GM23248 (cell line): Measurements from ENCODE around the gene ZSCAN2. TPM values are rescaled to one million over a fixed set of nuclear protein-coding genes. Genes with fewer than 3 reads are reported as not detected.

Experiments used
- DNase-seq: peaks from one replicate; pipeline ENCODE4 v3.0.0-alpha.2; 2015
- H2AFZ ChIP-seq: fragments of 200-600 bp; sonication (generic); 2 replicates; pipeline ENCODE4 v1.6.1; 2016; ENCODE audit warnings: antibody characterized with exemption
- H3F3A ChIP-seq: fragments of 200-600 bp; sonication (generic); 2 replicates; pipeline ENCODE4 v1.6.1; 2016; ENCODE audit warnings: mild to moderate bottlenecking, antibody characterized with exemption, mixed run types; ENCODE audit not compliant: insufficient read depth
- H3K27ac ChIP-seq: fragments of 200-600 bp; sonication (generic); 2 replicates; pipeline ENCODE4 v1.5.1; 2016; ENCODE audit warnings: mild to moderate bottlenecking
- H3K27me3 ChIP-seq: fragments of 200-600 bp; sonication (generic); replicated peaks from 2 replicates; pipeline ENCODE4 v1.6.1; 2016; ENCODE audit warnings: mild to moderate bottlenecking; ENCODE audit not compliant: insufficient read depth
- H3K36me3 ChIP-seq: fragments of 200-600 bp; sonication (generic); 2 replicates; pipeline ENCODE4 v1.6.1; 2016; ENCODE audit warnings: low read depth, mild to moderate bottlenecking
- H3K4me1 ChIP-seq: fragments of 200-600 bp; sonication (generic); 2 replicates; pipeline ENCODE4 v1.6.1; 2016; ENCODE audit warnings: mild to moderate bottlenecking; ENCODE audit not compliant: insufficient read depth
- H3K4me2 ChIP-seq: fragments of 200-600 bp; sonication (generic); one replicate; pipeline ENCODE4 v1.6.1; 2016; ENCODE audit warnings: mild to moderate bottlenecking; ENCODE audit not compliant: unreplicated experiment
- H3K4me3 ChIP-seq: fragments of 200-600 bp; sonication (generic); 2 replicates; pipeline ENCODE4 v1.5.1; 2016; ENCODE audit warnings: mild to moderate bottlenecking
- H3K79me2 ChIP-seq: fragments of 200-600 bp; sonication (generic); 2 replicates; pipeline ENCODE4 v1.6.1; 2016; ENCODE audit warnings: mild to moderate bottlenecking; ENCODE audit not compliant: insufficient read depth
- H3K9ac ChIP-seq: fragments of 200-600 bp; sonication (generic); 2 replicates; pipeline ENCODE4 v1.6.1; 2016; ENCODE audit warnings: mild to moderate bottlenecking
- H3K9me2 ChIP-seq: fragments of 200-600 bp; sonication (generic); 2 replicates; pipeline ENCODE4 v1.6.1; 2016; ENCODE audit warnings: mixed run types, mild to moderate bottlenecking, moderate library complexity; ENCODE audit not compliant: insufficient read depth
- H3K9me3 ChIP-seq: fragments of 200-600 bp; sonication (generic); one replicate; pipeline ENCODE4 v1.6.1; 2017; ENCODE audit warnings: low read depth
- H4K20me1 ChIP-seq: fragments of 200-600 bp; sonication (generic); 2 replicates; pipeline ENCODE4 v1.6.0; 2016; ENCODE audit not compliant: insufficient read depth
- EZH2 ChIP-seq: fragments of 200-600 bp; sonication (generic); IDR thresholded peaks from 2 replicates; pipeline ENCODE4 v1.6.1; 2018; ENCODE audit warnings: antibody characterized with exemption, mild to moderate bottlenecking; ENCODE audit not compliant: insufficient read depth, poor library complexity, severe bottlenecking
- EZH2phosphoT487 ChIP-seq: fragments of 200-600 bp; sonication (generic); IDR thresholded peaks from 2 replicates; pipeline ENCODE4 v1.6.1; 2018; ENCODE audit warnings: antibody characterized with exemption, moderate library complexity, mild to moderate bottlenecking, low read depth; ENCODE audit not compliant: insufficient read depth
- WGBS, 2 experiments: methylation state at CpG; one replicate each; pipeline ENCODE4 v1.1.6; 2015 to 2017; ENCODE audit warnings: low lambda C conversion rate in 2 of 2, low coverage in 1 of 2; ENCODE audit errors: missing lambda C conversion rate in 2 of 2; 5-methylcytosine and 5-hydroxymethylcytosine counted together
- in situ Hi-C: fragments of 300-500 bp; cut with MboI; formaldehyde crosslinking; loops from 2 replicates; pipeline ENCODE4 v1.15.0; 2020
- polyA plus RNA-seq: library from polyadenylated mRNA; unstranded; fragments of >200 nt; fragmentation: Nextera tagmentation; extraction: Ambion mirVana; gene quantifications from 2 replicates; pipeline ENCODE4 v1.2.1, GENCODE V29; 2016
- total RNA-seq: library from RNA; depleted of rRNA; stranded (reverse); fragments of >200 nt; shearing (Covaris generic); gene quantifications from 2 replicates; pipeline ENCODE4 v1.2.3, GENCODE V29; 2014

Gene ZSCAN2
- total and polyA plus RNA-seq, 2 experiments from 2014 or later, result 2.8 to 15.0 TPM

DNA sequence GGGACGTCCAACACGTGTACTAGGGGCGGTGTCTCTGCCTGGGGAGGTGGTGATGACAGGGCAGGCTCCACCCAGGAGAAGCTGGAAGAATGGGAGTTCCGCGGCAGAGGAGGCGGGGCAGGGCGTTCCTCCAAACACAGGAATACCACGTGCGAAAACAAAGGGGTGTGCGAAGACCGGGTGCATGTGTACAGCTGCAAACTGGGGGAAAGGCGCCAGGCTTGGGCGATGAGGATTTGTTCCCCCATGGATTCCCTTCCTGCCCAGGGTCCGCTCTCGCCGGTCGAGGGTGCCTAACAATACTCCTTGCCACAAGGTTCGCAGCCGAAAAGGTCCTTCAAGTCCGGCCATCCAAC is 500 bp upstream of the ZSCAN2 start:
- WGBS, 2 experiments, result 0 to 1% methylated on average over 20 of the region's 20 CpGs

GRCh38 chr15:84601555-84601838 is 688 bp downstream of the ZSCAN2 start:
- Histone ChIP-seq H3K9me3 (no peaks in the 10 kb centered on the region), H3F3A (no peaks in the 10 kb centered on the region), H3K36me3 (no peaks in the 10 kb centered on the region), H3K4me1 (0 out of 2 replicates have a peak, but pooled peaks cover 6% of the 10 kb centered on the region), H2AFZ (peak overlapping the region; percentile 100), H3K4me3 (peak overlapping the region; percentile 91), H4K20me1 (no peaks in the 10 kb centered on the region), H3K27ac (no peak overlapping the region), H3K27me3 (no peaks in the 10 kb centered on the region), H3K79me2 (no peaks in the 10 kb centered on the region), H3K9me2 (no peaks in the 10 kb centered on the region), H3K4me2 (peak overlapping the region; percentile 66), H3K9ac (peak overlapping the region; percentile 78)
- WGBS, 2 experiments, result 2 to 4% methylated on average over 6 of the region's 6 CpGs
- TF ChIP-seq EZH2 (no peak), EZH2phosphoT487 (no peak)
- in situ Hi-C loops, result no loop called here
- DNase-seq, result peak; percentile 15

More for the DNA sequence above, 500 bp upstream of the ZSCAN2 start:
- no peaks in the 10 kb centered on the region for H3K9me3 ChIP-seq
- 0 out of 2 replicates have a peak, but pooled peaks cover 6% of the 10 kb centered on the region for H3K4me1 ChIP-seq
- peak; percentile 96 for DNase-seq
- no peaks in the 10 kb centered on the region for H4K20me1 ChIP-seq
- H3K27ac ChIP-seq, result peak overlapping the region; percentile 18; the same call in 1 of the 2 replicates
- H3F3A ChIP-seq, result no peaks in the 10 kb centered on the region
- no peaks in the 10 kb centered on the region for H3K9me2 ChIP-seq
- H3K4me3 ChIP-seq, result peak overlapping the region; percentile 91
- H3K27me3 ChIP-seq, result no peaks in the 10 kb centered on the region
- TF ChIP-seq EZH2phosphoT487, result no peak
- no peak for TF ChIP-seq EZH2
- H3K9ac ChIP-seq, result peak overlapping the region; percentile 78
- in situ Hi-C loops, result no loop called here
- H3K4me2 ChIP-seq, result peak overlapping the region; percentile 91
- peak overlapping the region; percentile 100 for H2AFZ ChIP-seq
- no peaks in the 10 kb centered on the region for H3K36me3 ChIP-seq
- no peaks in the 10 kb centered on the region for H3K79me2 ChIP-seq

DNA sequence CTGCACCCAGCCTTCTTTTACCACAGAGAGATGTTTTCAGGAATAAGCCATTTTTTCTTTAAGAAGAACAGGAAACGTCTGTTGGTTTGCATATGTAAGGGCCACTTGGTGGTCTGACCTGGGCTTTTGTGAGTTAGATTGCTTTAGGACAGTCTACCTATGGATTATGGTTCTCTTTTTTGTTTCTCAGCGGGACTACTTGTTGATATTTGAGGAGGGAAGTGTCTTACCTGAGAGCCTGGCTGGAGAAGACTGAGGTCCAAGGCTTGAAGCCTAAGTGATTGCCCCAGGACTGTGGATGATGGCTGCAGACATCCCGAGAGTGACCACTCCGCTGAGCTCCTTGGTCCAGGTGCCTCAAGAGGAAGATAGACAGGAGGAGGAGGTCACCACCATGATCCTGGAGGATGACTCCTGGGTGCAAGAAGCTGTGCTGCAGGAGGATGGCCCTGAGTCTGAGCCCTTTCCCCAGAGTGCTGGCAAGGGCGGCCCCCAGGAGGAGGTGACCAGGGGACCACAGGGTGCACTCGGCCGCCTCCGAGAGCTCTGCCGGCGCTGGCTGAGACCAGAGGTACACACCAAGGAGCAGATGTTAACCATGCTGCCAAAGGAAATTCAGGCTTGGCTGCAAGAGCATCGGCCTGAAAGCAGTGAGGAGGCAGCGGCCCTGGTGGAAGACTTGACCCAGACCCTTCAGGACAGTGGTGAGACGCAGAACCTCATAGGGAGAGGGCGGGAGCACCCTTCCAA is 3.0 kb downstream of the ZSCAN2 start:
- in situ Hi-C loops, result no loop called here
- no peak overlapping the region for H3K9ac ChIP-seq
- no peaks in the 10 kb centered on the region for H3F3A ChIP-seq
- no peaks in the 10 kb centered on the region for H3K36me3 ChIP-seq
- DNase-seq, result no peak
- H3K4me2 ChIP-seq, result no peak overlapping the region
- H3K9me2 ChIP-seq, result no peaks in the 10 kb centered on the region
- TF ChIP-seq EZH2phosphoT487 (no peak), EZH2 (no peak)
- H3K27me3 ChIP-seq, result no peaks in the 10 kb centered on the region
- no peak overlapping the region for H2AFZ ChIP-seq
- no peak overlapping the region for H3K4me3 ChIP-seq
- 0 out of 2 replicates have a peak, but pooled peaks cover 6% of the 10 kb centered on the region for H3K4me1 ChIP-seq
- no peaks in the 10 kb centered on the region for H3K79me2 ChIP-seq
- H3K27ac ChIP-seq, result no peak overlapping the region
- H3K9me3 ChIP-seq, result no peaks in the 10 kb centered on the region
- no peaks in the 10 kb centered on the region for H4K20me1 ChIP-seq
- WGBS, 2 experiments, result 94 to 96% methylated on average over 14 of the region's 14 CpGs

DNA sequence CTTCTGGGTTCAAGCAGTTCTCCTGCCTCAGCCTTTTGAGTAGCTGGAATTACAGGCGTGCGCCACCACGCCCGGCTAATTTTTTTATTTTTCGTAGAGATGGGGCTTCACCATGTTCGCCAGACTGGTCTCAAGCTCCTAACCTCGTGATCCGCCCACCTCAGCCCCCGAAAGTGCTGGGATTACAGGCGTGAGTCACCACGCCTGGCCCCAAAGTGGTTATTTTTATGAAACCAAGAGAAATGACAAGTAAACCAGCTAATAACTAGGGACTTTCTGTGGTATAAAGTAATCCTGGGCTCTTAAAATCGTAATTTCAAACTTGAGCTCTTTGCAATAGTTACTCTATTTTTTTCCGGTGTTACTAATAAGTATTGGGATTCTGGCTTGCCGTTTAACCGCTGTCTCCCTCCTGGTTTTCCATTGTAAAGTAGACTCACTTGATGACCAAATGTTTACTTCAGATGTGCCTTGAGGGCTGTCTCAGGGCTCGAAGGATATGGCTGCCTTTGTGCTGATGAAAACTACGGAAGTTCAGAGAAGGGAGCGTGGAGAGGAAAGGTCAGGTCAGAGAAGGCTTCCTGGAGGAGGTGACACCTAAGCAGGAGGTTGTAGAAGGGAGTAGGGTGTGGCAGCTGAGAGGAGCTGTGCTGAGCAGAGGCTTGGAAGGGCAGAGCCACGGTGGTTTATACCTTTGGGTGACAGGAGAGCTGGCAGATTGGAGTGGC is 4.2 kb downstream of the ZSCAN2 start:
- no peaks in the 10 kb centered on the region for H3K36me3 ChIP-seq
- no peaks in the 10 kb centered on the region for H3F3A ChIP-seq
- TF ChIP-seq EZH2 (no peak), EZH2phosphoT487 (no peak)
- no peaks in the 10 kb centered on the region for H4K20me1 ChIP-seq
- no peaks in the 10 kb centered on the region for H3K9me3 ChIP-seq
- H2AFZ ChIP-seq, result no peak overlapping the region
- no peak overlapping the region for H3K4me2 ChIP-seq
- no peak overlapping the region for H3K4me3 ChIP-seq
- 0 out of 2 replicates have a peak, but pooled peaks cover 6% of the 10 kb centered on the region for H3K4me1 ChIP-seq
- H3K79me2 ChIP-seq, result no peaks in the 10 kb centered on the region
- no peaks in the 10 kb centered on the region for H3K27me3 ChIP-seq
- no peak for DNase-seq
- H3K9me2 ChIP-seq, result no peaks in the 10 kb centered on the region
- H3K9ac ChIP-seq, result no peak overlapping the region
- WGBS, 2 experiments, result 86 to 88% methylated on average over 19 of the region's 19 CpGs
- in situ Hi-C loops, result no loop called here
- no peak overlapping the region for H3K27ac ChIP-seq
